Cerebellar cortex (tissue), 1 donor: ENCODE results near the gene CPAMD8.

Experiments used
- DNase-seq: peaks from one replicate; pipeline ENCODE4 v3.0.0-alpha.2; 2015; ENCODE audit warnings: low spot score

The CPAMD8 gene

GRCh38 chr19:16892868-16893685, 133.5 kb downstream of the CPAMD8 start:
- no peak for DNase-seq

DNA sequence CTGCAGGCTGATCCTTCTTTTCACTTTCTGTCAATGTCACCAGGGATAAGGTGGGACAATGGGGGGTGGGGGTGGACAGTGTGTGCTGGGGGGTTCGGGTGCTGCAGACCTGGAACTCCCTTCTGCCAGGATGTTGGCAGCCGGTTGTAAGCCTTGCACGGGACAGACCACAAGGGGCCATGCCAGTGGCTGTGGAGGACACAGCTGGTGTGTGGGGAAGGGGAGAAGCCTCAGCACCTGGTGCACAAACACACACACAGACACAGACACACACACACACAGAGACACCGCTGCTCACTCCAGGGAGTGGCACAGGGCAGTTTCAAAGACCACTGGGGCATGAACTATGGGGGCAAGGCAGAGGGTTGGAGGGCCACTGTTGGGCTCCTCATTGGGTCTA, 134.2 kb downstream of the CPAMD8 start:
- no peak for DNase-seq

GRCh38 chr19:16891696-16892382, 134.8 kb downstream of the CPAMD8 start:
- DNase-seq, result no peak

DNA sequence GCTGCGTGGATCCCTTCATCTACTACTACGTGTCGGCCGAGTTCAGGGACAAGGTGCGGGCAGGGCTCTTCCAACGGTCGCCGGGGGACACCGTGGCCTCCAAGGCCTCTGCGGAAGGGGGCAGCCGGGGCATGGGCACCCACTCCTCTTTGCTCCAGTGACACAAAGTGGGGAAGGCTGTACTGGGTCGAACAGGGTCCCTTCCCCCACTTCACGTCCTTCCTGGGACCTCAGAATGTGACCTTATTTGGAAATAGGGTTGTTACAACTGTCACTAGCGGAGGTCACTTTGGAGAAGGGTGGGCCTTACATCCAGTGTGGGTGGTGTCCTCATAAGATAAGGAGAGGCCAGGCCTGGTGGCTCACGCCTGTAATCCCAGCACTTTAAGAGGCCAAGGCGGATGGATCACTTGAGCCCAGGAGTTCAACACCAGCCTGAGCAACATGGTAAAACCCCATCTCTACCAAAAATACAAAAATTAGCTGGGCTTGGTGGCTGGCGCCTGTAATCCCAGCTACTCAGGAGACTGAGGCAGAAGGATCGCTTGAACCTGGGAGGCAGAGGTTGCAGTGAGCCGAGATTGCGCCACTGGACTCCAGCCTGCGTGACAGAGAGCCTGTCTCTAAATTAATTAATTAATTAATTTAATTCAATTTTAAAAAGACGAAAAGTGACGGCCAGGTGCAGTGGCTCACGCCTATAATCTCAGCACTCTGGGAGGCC, 136.0 kb downstream of the CPAMD8 start:
- no peak for DNase-seq

- no peak for DNase-seq
Observed at GRCh38 chr19:16889883-16890460, 136.6 kb downstream of the CPAMD8 start.

GRCh38 chr19:16889366-16889882, 137.2 kb downstream of the CPAMD8 start:
- DNase-seq, result peak; percentile 12

DNA sequence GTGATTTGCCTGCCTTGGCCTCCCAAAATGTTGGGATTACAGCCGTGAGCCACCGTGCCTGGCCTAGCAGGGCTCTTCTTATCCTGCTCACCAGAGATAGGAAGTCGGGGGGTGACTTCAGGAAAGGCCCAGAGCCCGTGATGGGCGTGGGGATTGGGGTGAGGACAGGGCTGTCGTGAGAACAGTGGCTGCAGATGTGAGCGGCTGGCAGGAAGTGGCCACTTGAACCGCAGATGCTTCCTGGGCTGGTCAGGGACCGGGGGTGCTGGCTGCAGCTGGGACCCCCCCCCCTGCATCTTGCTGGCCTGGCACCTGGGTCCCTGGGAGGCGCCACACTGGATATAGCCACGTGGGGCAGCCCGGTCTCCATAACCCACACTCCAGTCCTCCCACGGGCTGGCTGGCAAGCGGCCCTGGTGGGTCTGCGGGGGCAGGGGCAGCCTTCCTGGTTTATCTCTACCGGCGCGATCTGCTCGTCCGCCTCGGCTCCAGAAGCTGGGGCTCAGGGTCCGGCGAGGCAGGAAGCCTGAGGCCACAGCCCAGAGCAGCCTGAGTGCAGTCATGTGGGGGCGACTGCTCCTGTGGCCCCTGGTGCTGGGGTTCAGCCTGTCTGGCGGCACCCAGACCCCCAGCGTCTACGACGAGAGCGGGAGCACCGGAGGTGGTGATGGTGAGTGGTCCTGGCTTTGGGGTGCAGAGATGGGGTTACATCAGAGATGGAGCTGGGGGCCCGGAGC, 137.8 kb downstream of the CPAMD8 start, which contains the start of gene F2RL3:
TSS of gene F2RL3 (plus strand) at position 371 of the 737 bp plus-strand sequence. CDS start at position 562, 191 bp downstream.
- DNase-seq, result no peak

- DNase-seq, result no peak
Observed at GRCh38 chr19:16887353-16888265, 139.0 kb downstream of the CPAMD8 start.

- no peak for DNase-seq
Observed at GRCh38 chr19:16886305-16886880, 140.2 kb downstream of the CPAMD8 start.

- DNase-seq, result no peak
Observed at GRCh38 chr19:16885166-16885565, 141.4 kb downstream of the CPAMD8 start.

- no peak for DNase-seq
Observed at GRCh38 chr19:16883522-16883921, 143.1 kb downstream of the CPAMD8 start.

DNA sequence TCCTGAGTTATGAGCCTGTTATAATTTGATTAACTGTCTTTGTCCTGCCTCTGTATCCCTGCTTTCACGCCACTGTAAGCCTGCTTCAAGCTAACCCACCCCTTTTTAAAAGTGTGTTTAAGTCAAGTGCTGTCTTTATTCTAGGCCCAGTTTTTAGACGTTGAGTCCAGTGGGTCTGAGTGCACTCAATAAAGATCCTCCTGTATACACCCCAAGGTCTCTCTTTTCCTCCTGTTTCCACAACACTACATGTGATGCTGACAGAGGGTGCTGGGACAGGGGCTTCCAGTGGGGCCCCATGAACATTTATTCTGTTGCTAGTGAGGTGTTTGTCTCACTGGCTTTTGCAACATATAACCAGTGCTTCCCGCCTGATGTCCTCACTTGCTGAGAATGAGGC, 144.5 kb downstream of the CPAMD8 start:
- no peak for DNase-seq

- DNase-seq, result no peak
Observed at GRCh38 chr19:16880884-16881554, 145.6 kb downstream of the CPAMD8 start.

GRCh38 chr19:16878181-16878965, 148.2 kb downstream of the CPAMD8 start:
- no peak for DNase-seq

DNA sequence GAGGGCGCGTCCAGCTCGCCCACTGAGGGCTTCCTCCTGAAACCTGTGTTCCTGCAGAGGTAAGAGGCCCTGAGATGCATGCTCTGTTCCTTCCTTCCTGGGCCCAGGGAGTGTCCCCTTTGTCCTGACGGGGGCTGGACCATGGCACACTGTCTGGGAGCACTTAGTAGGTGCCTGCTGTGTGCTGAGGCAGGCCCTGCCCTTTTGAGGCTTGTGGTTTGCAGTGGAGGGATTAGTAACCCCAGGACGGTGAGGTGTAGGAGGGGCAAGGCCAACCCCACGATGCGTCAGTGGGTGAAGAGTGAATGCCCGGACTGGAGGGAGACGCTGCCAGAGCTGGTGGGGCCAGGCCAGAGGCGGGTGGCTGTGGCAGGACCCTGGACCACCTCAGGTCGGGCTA, 149.0 kb downstream of the CPAMD8 start:
- DNase-seq, result no peak

- no peak for DNase-seq
Observed at GRCh38 chr19:16876904-16877361, 149.7 kb downstream of the CPAMD8 start.

GRCh38 chr19:16875584-16876555, 150.7 kb downstream of the CPAMD8 start:
- no peak for DNase-seq
